ENCODE results near the gene TRIM63.

The TRIM63 gene

DNA sequence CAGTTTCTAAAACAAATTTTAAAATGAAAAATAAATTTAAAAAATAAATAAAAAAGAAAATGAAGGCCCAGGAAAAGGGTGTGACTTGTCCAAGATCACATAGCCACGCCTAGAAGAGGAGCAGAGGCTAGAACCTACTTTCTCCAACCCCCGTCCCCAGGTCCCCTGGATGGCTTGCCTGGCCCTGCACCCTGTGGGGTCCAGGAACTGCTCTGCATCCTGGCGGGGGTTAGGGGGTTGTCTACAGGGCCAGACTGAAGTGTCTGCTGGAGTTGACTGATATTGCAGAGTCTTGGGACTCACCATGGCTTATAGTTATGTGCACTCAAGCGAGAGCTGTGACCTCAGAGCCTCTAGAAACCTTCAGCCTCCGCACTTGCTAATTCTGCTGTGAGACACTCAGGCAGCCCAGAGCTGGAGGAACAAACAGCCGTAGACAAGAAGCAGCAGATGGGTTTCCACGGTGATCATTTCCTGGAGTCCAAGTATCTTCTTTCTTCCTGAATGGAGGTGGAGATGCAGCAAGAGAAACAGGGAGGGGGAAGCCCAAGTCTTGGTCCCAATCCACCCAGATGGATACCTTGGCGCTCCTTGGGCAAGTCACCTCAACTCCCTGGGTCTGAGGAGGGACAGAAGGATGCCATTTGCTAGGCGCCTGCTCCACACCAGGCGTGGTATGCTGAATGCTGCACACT is 51.0 kb downstream of the TRIM63 start:
- DNase-seq (ENCODE audit: low spot score): no peak

DNA sequence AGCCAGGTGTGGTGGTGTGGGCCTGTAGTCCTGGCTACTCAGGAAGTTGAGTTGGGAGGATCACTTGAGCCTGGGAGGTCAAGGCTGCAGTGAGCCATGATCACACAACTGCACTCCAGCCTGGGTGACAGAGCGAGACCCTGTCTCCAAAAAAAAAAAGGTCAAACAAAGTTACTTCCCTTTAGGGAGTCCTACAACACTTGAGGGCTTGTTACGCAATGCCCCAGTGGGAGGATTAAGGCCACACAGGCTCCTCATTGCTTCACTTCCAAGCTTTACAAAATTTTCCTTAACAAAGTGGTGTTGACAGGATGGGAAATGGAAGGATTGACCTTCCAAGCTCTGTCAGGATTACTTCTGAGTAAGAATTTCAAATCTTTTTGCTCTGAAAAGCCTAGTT is 52.1 kb downstream of the TRIM63 start:
- DNase-seq (ENCODE audit: low spot score): no peak

DNA sequence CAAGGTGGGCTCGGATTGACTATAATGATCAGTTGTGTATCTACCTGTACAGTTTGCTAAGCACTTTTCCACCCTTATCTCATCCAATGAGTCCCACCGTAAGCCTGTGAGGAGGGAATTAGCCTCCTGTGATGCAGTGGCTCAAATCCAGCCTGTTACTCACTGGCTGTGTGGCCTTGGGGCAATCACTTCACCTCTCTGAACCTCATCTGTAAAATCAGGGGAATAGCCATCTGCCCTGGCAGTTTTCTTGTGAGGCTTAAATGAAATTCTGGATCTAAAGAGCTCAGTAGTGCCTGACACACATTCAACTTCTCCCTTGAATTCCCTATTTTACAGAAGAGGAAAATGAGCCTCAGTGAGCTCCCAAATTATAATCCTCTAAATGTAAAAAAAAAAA is 53.3 kb downstream of the TRIM63 start:
- DNase-seq (ENCODE audit: low spot score): no peak

DNA sequence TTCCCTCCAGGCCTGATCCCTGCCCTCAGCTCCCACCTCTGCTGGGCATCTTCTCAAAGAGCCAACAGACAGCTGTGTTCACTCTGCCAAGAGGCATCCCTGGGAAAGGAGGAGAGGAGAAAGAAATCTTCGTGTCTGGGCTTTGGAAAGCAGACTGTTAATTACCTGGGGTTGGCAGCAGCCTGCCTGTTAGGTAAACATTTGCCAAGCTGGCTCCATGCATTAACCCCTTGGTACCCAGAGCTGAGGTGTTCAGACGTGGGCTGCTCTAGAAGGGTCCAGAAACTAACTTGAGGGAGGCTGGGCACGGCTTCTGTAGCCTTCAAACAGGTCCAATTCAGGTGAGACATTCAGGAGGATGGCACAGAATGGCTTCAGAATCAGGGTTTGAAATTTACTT is 54.6 kb downstream of the TRIM63 start:
- no peak for DNase-seq (ENCODE audit: low spot score)

DNA sequence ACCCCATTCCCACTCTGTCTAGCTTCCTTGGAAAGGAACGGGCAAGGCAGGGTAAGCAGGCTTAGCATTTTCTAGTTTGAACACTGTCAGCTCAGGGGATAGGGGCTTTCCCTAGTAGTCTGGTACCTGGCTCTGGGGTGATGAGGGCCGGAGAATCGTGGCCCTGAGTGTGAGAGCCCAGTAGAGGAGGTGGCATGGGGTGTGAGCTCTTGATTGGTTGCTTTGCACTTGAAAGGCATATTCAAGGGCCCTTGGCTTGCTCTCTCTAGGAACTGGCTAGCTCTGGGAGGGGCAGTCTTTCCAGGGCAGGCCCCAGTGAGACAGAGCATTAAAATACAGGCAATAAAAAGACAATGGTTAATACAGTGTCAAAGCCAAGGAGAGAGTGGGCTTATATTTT is 56.6 kb downstream of the TRIM63 start:
- DNase-seq (ENCODE audit: low spot score): no peak

DNA sequence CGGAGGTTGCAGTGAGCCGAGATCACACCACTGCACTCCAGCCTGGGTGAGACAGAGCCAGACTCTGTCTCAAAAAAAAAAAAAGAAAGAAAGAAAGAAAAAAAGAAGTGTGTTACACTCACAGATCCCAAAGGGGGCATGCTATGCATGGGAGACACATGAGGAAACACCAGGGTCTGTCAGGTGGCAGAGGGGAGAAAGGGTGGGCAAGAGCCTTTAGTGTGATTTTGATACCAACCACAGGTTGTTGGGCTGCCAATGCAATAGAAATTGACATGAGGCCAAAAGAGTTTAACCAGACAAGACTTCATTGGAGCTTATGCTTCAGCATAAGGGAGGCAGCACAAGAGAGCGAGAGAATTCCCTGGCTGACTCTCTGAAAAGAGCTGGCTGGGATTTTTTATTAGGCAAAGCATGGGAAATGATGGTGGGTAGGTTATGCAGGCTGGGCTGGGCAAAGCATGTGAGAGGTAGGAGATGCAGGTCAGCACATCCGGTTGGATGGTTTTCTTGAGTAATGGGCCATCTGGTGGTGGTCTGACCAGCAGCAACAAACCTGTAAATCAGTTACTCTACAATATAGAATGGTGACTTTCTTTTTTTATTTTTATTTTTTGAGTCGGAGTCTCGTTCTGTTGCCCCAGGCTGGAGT is 57.5 kb downstream of the TRIM63 start:
- DNase-seq (ENCODE audit: low spot score): no peak

DNA sequence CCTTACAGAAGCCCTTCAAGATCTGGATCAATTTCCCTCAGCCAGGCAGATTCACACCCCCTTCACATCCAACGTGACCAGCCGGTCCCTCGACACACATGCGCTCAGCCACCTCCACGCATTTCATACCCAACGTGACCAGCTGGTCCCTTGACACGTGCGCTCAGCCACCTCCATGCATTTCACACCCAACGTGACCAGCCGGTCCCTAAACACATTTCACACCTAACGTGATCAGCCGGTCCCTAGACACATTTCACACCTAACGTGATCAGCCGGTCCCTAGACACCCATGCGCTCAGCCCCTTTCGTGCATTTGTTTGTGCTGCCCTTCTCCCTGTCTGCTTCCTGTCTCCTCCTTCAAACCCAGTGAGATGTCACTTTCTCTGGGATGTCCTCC is 60.7 kb downstream of the TRIM63 start:
- DNase-seq (ENCODE audit: low spot score): no peak

DNA sequence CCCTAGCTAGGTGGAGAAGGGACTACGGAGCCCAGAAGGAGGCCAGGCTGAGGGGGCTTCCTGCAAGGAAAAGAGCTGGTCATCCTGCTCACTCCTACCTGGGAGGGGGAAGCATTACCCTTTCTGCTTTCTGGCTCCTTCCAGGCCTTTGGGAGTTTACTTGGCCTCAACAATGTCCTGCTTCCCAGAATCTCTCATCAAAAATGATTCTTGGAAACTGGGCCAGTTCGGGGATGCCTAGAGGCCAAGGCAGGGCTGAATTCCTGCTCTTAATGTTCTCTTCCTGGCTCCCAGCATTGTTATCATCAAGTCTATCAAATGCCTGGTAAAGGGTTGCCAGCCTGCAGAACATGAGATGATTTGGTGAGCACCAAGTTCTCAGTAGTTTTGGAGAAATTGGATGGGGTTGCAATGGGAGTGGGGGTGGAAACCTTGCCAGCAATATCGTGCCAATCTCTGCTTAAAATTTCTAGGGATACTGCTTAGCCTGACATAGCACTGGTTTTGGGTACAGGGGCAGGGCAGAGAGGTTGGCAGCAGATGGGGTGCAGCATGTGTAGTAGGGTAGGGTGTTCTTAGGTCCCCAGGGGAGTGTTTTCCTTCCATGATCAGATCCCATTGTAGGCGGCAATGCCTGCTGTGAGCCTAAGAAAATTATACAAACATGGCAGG is 61.9 kb downstream of the TRIM63 start:
- DNase-seq (ENCODE audit: low spot score): no peak

DNA sequence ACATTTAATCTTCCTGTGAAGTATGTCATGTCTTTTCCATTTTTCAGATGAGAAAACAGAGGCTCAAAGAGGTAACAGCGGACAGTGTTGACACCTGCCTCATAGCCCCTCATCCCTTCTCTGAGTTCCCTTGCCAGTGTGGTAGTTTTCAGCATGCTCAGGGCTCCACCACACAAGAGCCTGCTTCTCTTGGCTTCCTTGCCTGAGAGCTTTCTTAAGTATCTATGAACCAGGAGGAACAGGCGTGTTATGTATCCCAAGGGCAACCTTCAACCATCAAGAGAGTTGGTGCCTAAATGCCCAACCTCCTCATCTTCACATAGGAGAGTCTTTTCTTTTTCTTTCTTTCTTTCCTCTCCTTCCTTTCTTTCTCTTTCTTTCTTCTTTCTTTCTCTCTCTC is 63.7 kb downstream of the TRIM63 start:
- DNase-seq (ENCODE audit: low spot score): no peak

DNA sequence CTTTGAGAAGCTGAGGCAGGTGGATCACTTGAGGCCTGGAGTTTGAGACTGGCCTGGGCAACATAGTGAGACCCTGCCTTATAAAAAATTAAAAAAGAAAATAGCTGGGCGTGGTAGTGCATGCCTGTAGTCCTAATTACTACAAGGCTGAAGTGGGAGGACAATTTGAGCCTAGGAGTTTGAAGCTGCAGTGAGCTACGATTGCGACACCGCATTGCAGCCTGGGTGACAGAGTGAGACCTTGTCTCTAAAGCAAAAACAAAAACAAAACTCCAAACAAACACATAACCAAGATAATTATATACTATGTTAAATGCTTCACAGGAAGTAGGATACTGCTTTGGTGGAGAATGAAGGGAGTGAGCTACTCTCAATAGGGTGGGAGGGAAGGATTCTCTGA is 64.2 kb downstream of the TRIM63 start:
- DNase-seq (ENCODE audit: low spot score): no peak
